Fibroblast of peridontal ligament (primary cell): ENCODE results near the gene CEACAM4.

Source experiments
- DNase-seq: peaks from one replicate; pipeline ENCODE4 v3.0.0-alpha.2; 2010; ENCODE audit errors: extremely low read depth

Gene CEACAM4

DNA sequence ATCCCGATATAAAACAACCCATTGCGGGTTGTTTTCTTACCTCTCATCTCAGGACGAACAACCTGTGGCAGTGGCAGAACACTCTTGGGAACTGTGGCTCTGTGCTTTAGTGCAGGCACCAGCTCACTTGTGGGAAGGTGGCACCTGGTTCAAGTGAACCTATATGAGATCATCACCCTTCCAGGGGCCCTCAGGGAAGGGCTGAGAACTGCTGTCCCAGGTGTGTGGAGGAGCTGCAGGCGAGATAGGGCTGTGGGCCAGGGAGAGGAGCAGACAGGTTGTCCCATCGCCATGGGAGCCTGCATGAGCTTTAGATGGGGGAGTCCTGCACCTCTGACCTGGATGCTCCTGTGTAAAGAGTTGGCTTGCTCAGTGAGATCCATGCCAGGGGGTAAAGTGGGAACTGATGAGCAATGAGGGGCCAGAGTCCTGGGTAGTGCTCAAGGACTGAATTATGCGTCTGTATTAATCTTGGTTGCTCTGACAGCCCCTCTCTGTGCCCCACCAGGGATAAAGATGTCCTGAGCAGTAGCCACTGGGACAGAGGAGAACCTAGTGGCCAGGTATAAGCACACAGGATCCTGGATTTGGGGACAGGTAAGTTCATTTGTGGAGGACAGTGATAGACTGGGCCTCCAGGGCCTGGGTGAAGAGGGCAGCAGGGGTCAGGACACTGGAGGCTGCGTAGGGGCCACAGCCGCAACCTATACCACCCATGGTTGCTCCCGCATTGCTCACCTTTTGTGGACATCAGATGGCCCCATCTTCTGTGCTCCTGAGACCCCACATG is 8.7 kb downstream of the CEACAM4 start:
- no peak for DNase-seq

GRCh38 chr19:41616792-41617621 is 9.9 kb downstream of the CEACAM4 start:
- DNase-seq, result peak; percentile 6

DNA sequence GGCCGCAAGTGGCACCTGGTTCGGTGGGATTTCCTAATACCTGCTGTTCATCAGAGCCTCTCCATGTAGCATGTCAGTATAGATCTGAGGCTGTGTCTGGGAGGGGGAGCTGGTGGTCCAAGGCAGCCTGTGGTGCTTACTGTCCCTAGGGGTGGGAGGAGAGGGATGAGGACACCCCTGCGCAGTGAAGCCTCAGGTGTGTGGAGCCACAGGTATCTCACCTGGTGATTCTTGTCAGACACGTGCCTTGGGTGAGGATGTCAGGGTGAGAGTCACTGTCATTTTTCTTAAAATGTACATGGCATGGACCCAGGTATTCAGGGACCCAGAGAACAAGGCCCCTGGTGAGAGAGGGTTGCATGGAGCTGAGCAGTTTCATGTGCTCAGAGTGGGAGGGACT is 11.7 kb downstream of the CEACAM4 start:
- no peak for DNase-seq

DNA sequence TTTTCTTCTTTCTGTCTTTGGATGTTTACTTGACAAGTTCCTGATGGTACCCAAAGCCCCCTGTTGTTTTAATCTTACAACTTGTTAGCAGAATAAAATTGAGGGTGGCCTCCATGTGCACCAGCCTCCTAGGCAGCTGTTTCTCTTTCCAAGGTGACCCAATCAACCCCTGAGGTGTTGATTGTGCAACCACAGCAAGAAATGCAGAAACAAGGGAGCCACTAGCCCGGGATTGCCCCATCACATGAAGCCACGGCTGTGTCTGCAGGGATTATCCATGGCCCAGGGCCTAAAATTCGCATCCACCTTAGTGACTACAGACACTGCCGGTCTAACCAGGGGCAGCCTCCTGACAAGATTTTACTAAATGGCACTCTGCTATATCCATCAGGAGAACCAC is 14.4 kb downstream of the CEACAM4 start:
- DNase-seq, result no peak

GRCh38 chr19:41610789-41611188 is 16.1 kb downstream of the CEACAM4 start:
- DNase-seq, result no peak

DNA sequence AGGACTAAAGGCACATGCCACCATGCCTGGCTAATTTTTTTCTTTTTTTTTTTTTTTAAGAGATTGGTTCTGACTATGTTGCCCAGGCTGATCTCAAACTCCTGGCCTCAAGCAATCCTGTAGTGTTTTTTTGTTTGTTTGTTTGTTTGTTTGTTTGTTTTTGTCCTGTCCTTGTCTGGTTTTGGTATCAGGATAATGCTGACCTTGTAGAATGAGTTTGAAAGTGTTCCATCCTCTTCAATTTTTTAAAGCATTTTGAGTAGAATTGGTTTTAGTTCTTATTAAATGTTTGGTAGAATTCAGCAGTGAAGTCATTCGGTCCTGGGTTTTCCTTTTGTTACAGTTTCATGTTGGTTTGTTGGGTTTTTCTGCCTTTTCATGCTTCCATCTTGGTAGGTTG is 19.2 kb downstream of the CEACAM4 start:
- DNase-seq, result no peak

DNA sequence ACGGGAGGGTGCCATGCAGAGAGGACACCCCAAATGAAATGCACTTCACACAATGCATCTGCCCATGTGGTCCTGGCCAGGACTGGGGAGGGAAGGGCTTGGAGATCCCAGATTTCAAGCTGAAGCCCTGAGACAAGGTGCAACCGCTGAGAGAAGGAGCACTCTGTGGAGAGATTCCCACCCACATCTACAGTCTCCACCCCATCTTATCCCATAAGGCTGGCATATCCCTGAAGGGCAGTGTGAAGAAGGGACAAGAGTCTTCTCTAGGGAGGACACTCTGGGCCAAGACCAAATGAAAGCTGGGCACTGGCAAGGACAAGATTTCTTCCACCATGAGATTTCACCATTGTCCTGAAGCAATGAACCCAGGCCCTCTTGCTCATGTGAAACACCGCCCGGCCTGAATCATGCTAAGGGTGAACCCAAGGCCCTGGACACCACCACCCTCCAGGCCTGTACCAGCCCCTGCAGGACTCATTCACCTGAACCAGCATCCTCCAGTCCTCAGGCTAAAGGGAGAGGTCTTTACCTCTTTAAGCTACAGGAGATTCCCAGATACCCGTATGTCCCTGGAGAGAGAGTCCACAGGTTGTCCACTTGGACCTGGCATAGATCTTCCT is 20.5 kb downstream of the CEACAM4 start:
- DNase-seq, result no peak

- no peak for DNase-seq
Measured at GRCh38 chr19:41604831-41605230, 22.0 kb downstream of the CEACAM4 start.

DNA sequence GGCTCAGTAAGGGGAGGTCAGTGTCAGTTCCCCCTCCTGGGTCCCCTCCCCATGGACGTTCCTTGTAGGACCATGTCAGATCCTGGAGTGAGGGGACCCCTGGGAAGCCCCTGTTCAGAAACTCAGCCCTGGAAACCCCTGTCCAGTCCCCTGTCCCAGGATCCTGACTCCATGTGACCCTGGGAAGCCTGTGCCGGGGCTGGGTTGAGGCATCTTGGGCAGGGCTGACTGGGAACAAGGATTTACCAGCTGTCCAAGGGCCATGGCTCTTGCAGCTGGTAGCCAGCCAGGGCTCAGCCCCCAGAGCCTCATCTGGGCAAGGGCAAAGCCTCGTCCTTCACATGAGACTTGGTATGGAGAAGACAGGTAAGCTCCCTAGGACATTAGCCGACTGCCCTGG is 25.1 kb downstream of the CEACAM4 start:
- no peak for DNase-seq

DNA sequence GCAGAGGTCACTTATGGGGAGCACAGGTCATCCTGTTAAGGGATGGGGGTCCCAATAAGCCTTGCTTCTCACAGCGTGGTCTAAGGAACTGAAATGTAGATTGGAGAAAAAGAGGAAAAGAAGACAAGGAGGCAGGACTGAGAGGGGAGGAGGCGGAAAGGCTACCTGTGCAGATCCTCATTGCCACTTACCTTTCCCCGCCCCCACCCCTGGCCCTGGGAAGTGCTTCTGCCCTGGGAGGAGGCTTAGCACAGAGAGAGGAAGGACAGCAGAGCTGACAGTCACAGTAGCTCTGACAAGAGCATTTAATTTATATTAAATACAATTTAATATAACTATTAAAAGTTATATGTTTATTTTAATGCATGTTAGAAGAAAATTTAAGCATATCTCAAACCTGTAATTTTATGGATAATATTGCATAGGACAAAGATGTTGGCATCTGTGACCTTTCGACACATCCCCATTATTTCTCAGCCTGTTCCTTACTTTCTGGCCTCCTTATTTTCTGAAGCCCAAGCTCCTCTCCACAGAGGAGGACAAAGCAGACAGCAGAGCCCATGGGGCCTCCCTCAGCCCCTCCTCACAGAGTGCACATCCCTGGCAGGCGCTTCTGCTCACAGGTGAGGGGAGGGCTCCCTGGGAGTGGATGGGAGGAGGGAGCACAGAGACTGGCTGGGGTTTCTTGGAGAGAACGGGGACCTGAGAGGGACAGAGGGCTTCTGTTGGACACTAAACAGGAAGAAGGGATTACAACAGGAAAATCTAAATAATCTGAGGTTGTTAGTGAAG is 27.5 kb downstream of the CEACAM4 start:
- no peak for DNase-seq

DNA sequence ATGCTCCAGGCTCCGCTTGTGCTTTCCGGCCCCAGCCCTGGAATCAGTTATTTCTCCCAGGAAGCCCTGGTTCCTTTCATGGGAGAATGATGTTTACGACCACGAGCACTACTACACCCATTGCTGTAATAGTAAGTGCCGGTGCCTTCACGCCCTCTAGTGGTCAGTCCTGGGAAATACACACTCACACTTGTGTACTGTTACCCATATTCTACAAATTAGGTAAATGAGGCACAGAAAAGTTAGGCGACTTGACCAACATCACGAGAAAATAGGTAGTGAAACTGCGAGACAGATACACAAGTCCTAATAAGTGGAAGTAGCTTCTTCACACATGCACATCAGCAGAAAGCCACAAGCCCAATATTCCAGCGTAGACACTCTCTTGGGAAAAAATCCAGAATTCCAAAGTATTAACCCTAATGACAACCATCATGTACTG is 29.3 kb downstream of the CEACAM4 start:
- DNase-seq, result peak; percentile 63

DNA sequence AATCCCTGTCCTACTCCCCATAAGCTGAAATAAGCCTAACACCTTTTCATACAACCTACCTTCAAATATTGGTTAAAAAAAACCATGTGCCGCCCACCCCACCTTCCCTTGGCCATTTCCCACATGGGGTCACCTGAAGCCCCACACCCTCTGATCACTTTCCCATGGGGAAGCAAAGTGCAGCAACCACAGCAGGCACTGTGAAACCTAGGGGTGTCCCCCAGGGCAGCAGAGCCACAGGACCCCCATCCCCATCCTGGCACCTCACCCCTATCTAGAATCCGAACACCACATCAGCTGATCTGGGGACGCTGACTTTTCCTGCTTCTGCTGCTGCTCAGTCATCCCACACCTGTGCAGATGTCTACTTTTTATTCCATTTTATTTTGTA is 31.0 kb downstream of the CEACAM4 start:
- no peak for DNase-seq

GRCh38 chr19:41595258-41595889 is 31.5 kb downstream of the CEACAM4 start:
- DNase-seq, result peak; percentile 70

GRCh38 chr19:41591951-41592562 is 34.8 kb downstream of the CEACAM4 start:
- DNase-seq, result no peak

DNA sequence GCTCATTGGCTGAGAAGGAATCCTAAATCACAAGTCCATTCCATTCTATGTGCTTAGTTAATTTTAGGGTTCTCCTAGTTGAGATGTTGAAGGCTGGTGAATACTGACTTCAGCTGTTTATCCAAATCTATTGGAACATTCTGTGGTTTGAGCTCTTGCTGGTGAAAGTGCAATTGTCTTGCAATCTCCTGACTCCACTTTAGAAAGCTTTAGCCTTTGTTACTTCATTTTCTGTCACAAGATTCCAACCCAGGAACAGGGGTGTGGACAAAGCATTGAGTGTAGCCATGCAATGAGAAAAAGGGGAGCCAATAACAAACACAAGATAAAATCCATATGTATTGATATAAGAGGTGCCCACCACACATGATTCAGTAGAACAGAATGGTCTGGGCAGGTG is 35.9 kb downstream of the CEACAM4 start:
- no peak for DNase-seq

GRCh38 chr19:41589371-41589770 is 37.5 kb downstream of the CEACAM4 start:
- DNase-seq, result no peak

DNA sequence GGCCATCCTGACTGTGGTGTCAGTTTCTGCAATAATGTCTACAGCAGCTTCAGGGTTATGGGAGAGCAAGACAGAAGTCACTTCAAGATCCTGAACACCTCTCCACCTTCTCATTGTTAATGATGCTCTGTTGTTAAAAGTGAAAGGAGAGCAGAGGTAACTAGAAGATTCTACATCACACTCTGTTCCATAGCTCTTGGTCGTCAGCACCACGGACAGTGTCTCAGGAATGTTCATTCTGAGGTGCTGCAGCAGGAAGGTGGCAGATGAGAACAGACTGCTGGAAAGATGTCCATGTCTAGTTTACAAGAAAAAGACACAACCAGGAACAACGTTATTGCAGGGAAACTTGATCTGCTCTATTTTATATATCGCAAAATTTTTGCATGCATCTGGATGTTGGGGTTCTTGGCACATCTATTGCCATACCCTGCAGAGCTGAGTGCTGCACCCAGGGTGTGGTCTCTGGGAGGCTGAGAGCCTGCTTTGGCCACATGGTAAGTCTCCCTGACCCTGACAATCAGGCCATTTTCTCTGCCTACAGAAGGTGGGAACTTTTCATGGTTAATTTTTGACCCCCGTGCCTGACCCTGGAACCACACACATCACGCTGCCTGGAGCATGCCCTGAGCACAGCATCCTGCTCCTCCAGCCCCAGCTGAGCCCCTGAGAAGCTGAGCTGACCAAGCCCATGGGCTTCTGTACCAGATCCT is 38.2 kb downstream of the CEACAM4 start:
- DNase-seq, result peak; percentile 24

- no peak for DNase-seq
Measured at GRCh38 chr19:41587838-41588210, 39.0 kb downstream of the CEACAM4 start.

DNA sequence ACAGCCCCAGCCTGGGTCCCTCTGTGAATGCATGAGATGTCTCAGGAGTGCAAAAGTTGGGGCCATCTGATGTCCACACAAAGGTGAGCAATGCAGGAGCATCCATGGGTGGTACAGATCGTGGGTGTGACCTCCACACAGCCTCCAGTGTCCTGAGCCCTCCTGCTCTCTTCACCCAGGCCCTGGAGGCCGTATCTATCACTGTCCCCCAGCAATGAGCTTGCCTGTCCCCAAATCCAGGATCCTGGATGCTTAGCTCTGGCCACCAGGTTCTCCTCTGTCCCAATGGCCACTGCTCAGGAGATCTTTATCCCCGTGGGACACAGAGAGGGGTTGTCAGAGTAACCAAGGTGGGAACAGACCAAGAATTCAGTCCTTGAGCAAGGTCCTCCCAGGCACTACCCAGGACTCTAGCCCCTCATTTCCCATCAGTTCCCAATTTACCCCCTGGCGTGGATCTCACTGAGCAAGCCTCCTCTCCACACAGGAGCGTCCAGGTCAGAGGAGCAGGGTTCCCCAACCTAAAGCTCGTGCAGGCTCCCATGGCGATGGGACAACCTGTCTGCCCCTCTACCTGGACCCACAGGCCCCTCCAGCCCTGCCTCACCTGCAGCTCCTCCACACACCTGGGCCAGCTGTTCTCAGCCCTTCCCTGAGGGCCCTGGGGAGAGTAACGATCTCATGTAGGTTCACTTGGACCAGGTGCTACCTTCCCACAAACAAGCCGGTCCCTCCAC is 39.6 kb downstream of the CEACAM4 start:
- DNase-seq, result no peak

DNA sequence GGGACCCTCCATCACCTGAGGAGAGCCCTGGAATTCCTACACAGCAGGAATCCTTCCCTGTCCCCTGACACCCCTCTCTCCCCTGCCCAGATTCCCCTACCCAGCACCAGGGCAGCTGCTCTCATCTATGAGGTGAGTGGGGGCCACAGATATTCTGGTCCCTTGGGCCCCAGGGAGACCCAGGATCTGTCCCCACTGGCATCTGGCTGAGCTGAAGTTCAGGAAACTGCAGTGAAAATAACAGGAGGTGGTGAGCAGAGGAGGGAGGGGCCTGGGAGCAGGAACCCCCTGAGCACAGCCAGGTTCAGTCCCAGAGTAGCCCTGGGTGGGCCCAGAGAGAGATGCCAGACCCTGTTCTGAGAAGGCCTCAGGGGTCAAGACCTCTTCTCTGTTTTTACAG is 40.8 kb downstream of the CEACAM4 start:
- DNase-seq, result no peak
